Hepatic stellate cell (primary cell): Measurements from ENCODE around the gene GPR34.
"Not testable (repeated sequence)": the region's sequence is repeated elsewhere in the genome, so short reads cannot be mapped to it uniquely, and the experiment has no call there.

Source experiments
- DNase-seq: peaks from one replicate; pipeline ENCODE4 v3.0.0; 2011; ENCODE audit warnings: low spot score

The GPR34 gene

GRCh38 chrX:41695426-41695825, 6.7 kb downstream of the GPR34 start:
- no peak for DNase-seq

GRCh38 chrX:41703574-41704029, 14.8 kb downstream of the GPR34 start:
- no peak for DNase-seq

GRCh38 chrX:41705042-41705441, 16.3 kb downstream of the GPR34 start:
- no peak for DNase-seq

GRCh38 chrX:41705680-41706374, 17.1 kb downstream of the GPR34 start:
- no peak for DNase-seq

- DNase-seq = no peak
These were observed 18.4 kb downstream of the GPR34 start for GRCh38 chrX:41707218-41707617.

GRCh38 chrX:41708486-41708885, 19.7 kb downstream of the GPR34 start:
- no peak for DNase-seq

- no peak for DNase-seq
These were observed 22.4 kb downstream of the GPR34 start for GRCh38 chrX:41711021-41711667.

GRCh38 chrX:41716222-41716621, 27.4 kb downstream of the GPR34 start:
- no peak for DNase-seq

- DNase-seq = no peak
These were observed 28.1 kb downstream of the GPR34 start for GRCh38 chrX:41716767-41717473.

GRCh38 chrX:41718481-41719235, 29.9 kb downstream of the GPR34 start:
- no peak for DNase-seq

- DNase-seq = not testable (repeated sequence)
These were observed 30.8 kb downstream of the GPR34 start for GRCh38 chrX:41719610-41720009.

- peak; percentile 4 for DNase-seq
These were observed 31.5 kb downstream of the GPR34 start for GRCh38 chrX:41720125-41720779.

GRCh38 chrX:41721590-41721989, 32.8 kb downstream of the GPR34 start:
- no peak for DNase-seq

GRCh38 chrX:41722214-41722613, 33.4 kb downstream of the GPR34 start:
- no peak for DNase-seq

GRCh38 chrX:41722816-41723618, 34.2 kb downstream of the GPR34 start:
- no peak for DNase-seq

GRCh38 chrX:41723826-41724225, 35.1 kb downstream of the GPR34 start, which contains the start of gene GPR82:
GPR82 (plus strand) TSS chrX:41724181; CDS start chrX:41727027, 2,846 bp downstream.
- DNase-seq = no peak

GRCh38 chrX:41728125-41728524, 39.4 kb downstream of the GPR34 start:
- DNase-seq = no peak

GRCh38 chrX:41730081-41730480, 41.3 kb downstream of the GPR34 start:
- no peak for DNase-seq

GRCh38 chrX:41732260-41732659, 43.5 kb downstream of the GPR34 start:
- no peak for DNase-seq

GRCh38 chrX:41733939-41734338, 45.2 kb downstream of the GPR34 start:
- no peak for DNase-seq

GRCh38 chrX:41734530-41734929, 45.8 kb downstream of the GPR34 start:
- peak; percentile 17 for DNase-seq
